ENCODE measurements around the gene SCG5. TPM values are rescaled to one million over a fixed set of nuclear protein-coding genes. Genes with fewer than 3 reads are reported as not detected.

Gene SCG5
- total RNA-seq, 1 donor from 2014 or later = 0.30 TPM

- no peak for DNase-seq (ENCODE audit: low spot score)
- intact Hi-C loops (cut with DNase I) = no loop called here
These were observed 75.5 kb downstream of the SCG5 start for GRCh38 chr15:32716915-32717425.

GRCh38 chr15:32717426-32718226 is 76.1 kb downstream of the SCG5 start, which contains the start of gene GREM1:
TSS of gene GREM1 (plus strand) at chr15:32718004. CDS start at chr15:32730691, 12,687 bp downstream.
- intact Hi-C loops (cut with DNase I) = no loop called here
- DNase-seq (ENCODE audit: low spot score) = no peak

- intact Hi-C loops (cut with DNase I) = no loop called here
- DNase-seq (ENCODE audit: low spot score) = no peak
These were observed 76.8 kb downstream of the SCG5 start for GRCh38 chr15:32718227-32718820.

- intact Hi-C loops (cut with DNase I) = no loop called here
- no peak for DNase-seq (ENCODE audit: low spot score)
These were observed 77.6 kb downstream of the SCG5 start for GRCh38 chr15:32718821-32719716.

DNA sequence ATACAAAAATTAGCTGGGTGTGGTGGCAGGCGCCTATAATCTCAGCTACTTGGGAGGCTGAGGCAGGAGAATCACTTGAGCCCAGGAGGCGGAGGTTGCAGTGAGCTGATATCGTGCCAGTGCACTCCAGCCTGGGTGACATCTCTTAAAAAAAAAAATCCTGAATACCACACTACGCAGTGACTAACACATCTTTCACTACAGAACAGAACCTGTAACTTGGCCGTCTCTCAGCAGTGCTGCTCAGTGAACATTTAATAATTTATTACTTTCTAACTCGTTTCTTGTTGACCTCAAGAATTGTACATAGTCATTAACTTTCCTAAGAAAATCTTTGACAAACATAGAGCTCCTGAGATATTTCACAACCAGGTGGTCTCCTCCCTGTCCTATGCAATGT is 80.1 kb downstream of the SCG5 start:
- no peak for DNase-seq (ENCODE audit: low spot score)
- intact Hi-C loops (cut with DNase I) = no loop called here

DNA sequence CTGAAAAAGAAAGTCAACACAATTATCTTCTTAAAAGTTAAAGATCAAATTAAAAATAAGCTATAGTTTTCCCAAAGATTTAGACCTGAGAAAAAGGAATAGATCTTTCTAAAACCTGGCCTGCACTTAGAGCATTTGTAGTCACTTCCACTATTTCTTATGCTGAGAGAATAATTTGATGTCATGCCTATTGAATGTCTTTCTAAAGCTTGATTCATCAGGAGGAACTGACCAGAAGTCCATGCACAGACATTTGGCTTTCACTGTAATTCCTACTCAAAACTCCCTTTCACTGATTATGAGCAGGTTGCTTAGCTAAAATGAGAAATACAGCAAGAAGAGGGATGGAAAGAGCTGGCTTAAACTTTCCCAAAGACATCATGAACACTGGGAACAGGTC is 80.6 kb downstream of the SCG5 start:
- intact Hi-C loops (cut with DNase I) = no loop called here
- DNase-seq (ENCODE audit: low spot score) = no peak

DNA sequence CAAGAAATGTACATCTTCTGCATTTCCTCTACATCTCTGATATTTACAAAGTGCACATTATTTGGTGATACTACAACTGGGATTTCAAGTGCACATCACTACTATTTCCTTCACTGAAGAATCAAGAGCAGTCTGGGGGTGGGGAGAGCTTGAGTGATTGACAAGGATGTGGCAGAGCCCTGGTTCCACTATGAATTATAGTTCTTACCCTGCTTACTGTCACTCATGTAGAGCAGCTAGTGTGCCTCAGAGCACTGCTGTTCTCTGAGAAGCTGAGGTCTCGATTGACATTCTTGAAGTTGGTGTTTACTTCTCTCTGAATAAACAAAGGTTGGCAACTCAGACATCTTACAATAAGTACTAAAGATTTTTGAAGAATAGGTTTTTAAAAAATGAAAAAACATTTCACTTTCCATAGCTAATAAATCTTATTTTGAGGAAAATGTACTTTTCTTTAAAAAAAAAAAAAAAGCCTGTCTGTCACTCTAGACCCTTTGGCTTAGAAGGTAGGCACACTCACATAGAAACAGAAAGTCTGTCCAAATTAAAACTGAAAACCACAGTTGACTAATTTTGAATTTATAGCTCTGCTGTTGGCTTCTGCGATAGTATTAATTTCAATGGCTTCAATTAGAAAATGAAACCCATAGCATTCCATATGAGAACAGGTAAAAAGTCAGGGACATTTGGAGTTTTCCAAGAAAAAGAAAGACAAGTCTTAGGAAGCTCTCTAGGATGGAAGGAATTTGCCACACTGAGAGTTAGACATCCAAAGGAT is 81.8 kb downstream of the SCG5 start:
- intact Hi-C loops (cut with DNase I) = no loop called here
- DNase-seq (ENCODE audit: low spot score) = no peak

- no peak for DNase-seq (ENCODE audit: low spot score)
- intact Hi-C loops (cut with DNase I) = no loop called here
These were observed 88.3 kb downstream of the SCG5 start for GRCh38 chr15:32729700-32730395.

GRCh38 chr15:32730677-32731654 is 89.5 kb downstream of the SCG5 start:
- intact Hi-C loops (cut with DNase I) = no loop called here
- no peak for DNase-seq (ENCODE audit: low spot score)

DNA sequence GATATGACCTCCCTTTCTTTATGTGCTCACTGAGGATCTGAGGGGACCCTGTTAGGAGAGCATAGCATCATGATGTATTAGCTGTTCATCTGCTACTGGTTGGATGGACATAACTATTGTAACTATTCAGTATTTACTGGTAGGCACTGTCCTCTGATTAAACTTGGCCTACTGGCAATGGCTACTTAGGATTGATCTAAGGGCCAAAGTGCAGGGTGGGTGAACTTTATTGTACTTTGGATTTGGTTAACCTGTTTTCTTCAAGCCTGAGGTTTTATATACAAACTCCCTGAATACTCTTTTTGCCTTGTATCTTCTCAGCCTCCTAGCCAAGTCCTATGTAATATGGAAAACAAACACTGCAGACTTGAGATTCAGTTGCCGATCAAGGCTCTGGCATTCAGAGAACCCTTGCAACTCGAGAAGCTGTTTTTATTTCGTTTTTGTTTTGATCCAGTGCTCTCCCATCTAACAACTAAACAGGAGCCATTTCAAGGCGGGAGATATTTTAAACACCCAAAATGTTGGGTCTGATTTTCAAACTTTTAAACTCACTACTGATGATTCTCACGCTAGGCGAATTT is 91.2 kb downstream of the SCG5 start:
- intact Hi-C loops (cut with DNase I) = no loop called here
- no peak for DNase-seq (ENCODE audit: low spot score)

- intact Hi-C loops (cut with DNase I) = no loop called here
- DNase-seq (ENCODE audit: low spot score) = no peak
These were observed 91.8 kb downstream of the SCG5 start for GRCh38 chr15:32733281-32733680.

- intact Hi-C loops (cut with DNase I) = no loop called here
- DNase-seq (ENCODE audit: low spot score) = no peak
These were observed 94.6 kb downstream of the SCG5 start for GRCh38 chr15:32735989-32736700.

DNA sequence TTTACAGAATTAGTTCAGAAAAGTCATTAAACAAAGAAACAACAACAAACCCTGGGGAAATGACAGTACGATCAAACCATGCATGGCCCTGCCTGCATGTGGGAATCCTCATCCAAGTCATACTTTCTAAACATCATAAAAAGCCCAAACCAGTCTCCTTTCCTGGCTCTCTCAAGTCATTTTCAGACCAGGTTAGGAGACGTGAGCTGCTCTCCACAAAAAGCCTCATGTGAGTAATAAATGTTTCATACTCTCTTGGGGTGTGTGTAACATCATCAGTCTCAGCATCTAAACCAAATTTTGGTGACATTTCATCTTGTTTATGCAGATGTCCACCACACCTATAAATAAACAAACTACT is 95.2 kb downstream of the SCG5 start:
- intact Hi-C loops (cut with DNase I) = no loop called here
- DNase-seq (ENCODE audit: low spot score) = no peak

- no peak for DNase-seq (ENCODE audit: low spot score)
- intact Hi-C loops (cut with DNase I) = no loop called here
These were observed 95.8 kb downstream of the SCG5 start for GRCh38 chr15:32737304-32737703.

GRCh38 chr15:32738666-32739065 is 97.2 kb downstream of the SCG5 start:
- no peak for DNase-seq (ENCODE audit: low spot score)
- intact Hi-C loops (cut with DNase I) = no loop called here

DNA sequence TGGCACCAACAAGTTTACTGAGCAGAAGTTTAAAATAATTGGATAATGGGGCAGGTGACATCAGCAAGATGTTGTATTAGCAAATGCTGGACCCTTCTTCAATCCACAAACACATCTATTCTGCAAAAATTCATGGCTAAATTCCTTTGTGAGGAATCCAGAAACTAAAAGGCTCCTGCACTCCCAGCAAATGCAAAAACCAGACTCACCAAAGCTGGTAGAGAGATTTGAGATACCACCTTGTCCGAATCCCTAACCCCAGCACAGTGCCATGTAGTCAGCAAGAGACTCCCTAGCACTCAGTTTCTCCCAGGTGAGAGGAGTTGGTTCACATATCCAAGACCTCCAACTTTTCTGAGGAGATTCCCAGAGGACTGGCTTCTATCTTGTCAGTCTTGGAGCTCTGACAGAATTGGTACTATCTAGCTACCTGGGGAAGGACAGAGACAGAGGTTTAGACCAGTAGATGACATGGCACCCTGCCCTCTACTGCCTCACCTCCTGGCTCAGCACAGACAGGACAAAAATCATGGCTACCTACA is 98.1 kb downstream of the SCG5 start:
- DNase-seq (ENCODE audit: low spot score) = no peak
- intact Hi-C loops (cut with DNase I) = no loop called here

Data from cardiac septum (tissue), 1 donor.